ENCODE measurements around the gene UVRAG. TPM values are rescaled to one million over a fixed set of nuclear protein-coding genes. Genes with fewer than 3 reads are reported as not detected.

The UVRAG gene
- total and polyA plus RNA-seq, 4 donors, result 4.4 to 15.1 (median 10.0) TPM

GRCh38 chr11:76041208-76041607, 226.2 kb downstream of the UVRAG start:
- WGBS, result 96% methylated on average over 3 of the region's 3 CpGs
- no peaks in the 10 kb centered on the region for H3K36me3 ChIP-seq (ENCODE audit: control insufficient read depth in 4 of 4, insufficient read depth in 3 of 4, low read depth in 1 of 4, low read length in 3 of 4)
- no peak for DNase-seq (ENCODE audit: low spot score)
- TF ChIP-seq EGR1 (IDR thresholded peaks at IDR 0.05; ENCODE audit: low read depth in 2 of 2) (no peak), REST (IDR thresholded peaks at IDR 0.05) (no peak), RXRA (IDR thresholded peaks at IDR 0.05) (no peak), NR2F2 (IDR thresholded peaks at IDR 0.05) (no peak), SP1 (IDR thresholded peaks at IDR 0.05) (no peak), HNF4A (conservative IDR thresholded peaks at IDR 0.05) (no peak), MAX (IDR thresholded peaks at IDR 0.05) (no peak), YY1 (IDR thresholded peaks at IDR 0.05) (no peak), HNF4G (IDR thresholded peaks at IDR 0.05) (no peak), FOXA1 (IDR thresholded peaks at IDR 0.05) (no peak), CTCF (IDR thresholded peaks at IDR 0.05; ENCODE audit: low read depth, low read length, missing input control) (no peak), FOXA2 (IDR thresholded peaks at IDR 0.05) (no peak), ATF3 (IDR thresholded peaks at IDR 0.05) (no peak), ZBTB33 (IDR thresholded peaks at IDR 0.05) (no peak), TAF1 (conservative IDR thresholded peaks at IDR 0.05) (no peak), RAD21 (IDR thresholded peaks at IDR 0.05) (no peak), GABPA (IDR thresholded peaks at IDR 0.05 in 1 of 2, conservative IDR thresholded peaks at IDR 0.05 in 1 of 2) (no peak), JUND (IDR thresholded peaks at IDR 0.05) (no peak)
- no peaks in the 10 kb centered on the region for H3K27me3 ChIP-seq (ENCODE audit: control insufficient read depth in 4 of 4, insufficient read depth in 4 of 4, low read length in 3 of 4)
- no peaks in the 10 kb centered on the region for H3K9me3 ChIP-seq (ENCODE audit: control insufficient read depth in 4 of 4, low read length in 3 of 4)
- H3K9ac ChIP-seq (ENCODE audit: low read depth in 1 of 2, low read length in 2 of 2), result no peak overlapping the region
- no peaks in the 10 kb centered on the region for H3K4me1 ChIP-seq (ENCODE audit: control insufficient read depth in 4 of 4, insufficient read depth in 4 of 4, low read length in 3 of 4)
- no peak overlapping the region for H3K27ac ChIP-seq (ENCODE audit: low read depth in 1 of 2, low read length in 2 of 2)
- H3K4me3 ChIP-seq (ENCODE audit: low read depth in 1 of 3, low read length in 3 of 3), result no peak overlapping the region
